Testis (tissue), 3 donors: ENCODE results near the gene XXYLT1. TPM values are rescaled to one million over a fixed set of nuclear protein-coding genes. Genes with fewer than 3 reads are reported as not detected.
A peak's percentile ranks its signal among the peaks of the same experiment; 100 is the strongest.

Experiments used
- DNase-seq: peaks from one replicate; pipeline ENCODE4 v3.0.0-alpha.2; 2019
- H3K27ac ChIP-seq, 2 donors: fragments of 200-600 bp; sonication (generic); one replicate each; pipeline ENCODE4 v1.5.1; 2019
- H3K27me3 ChIP-seq: fragments of 200-600 bp; sonication (generic); one replicate; pipeline ENCODE4 v1.5.1; 2019
- H3K36me3 ChIP-seq: fragments of 200-600 bp; sonication (generic); one replicate; pipeline ENCODE4 v1.5.1; 2017; ENCODE audit warnings: low read depth; ENCODE audit errors: missing control alignments
- H3K4me1 ChIP-seq: fragments of 200-600 bp; sonication (generic); one replicate; pipeline ENCODE4 v1.5.1; 2019
- H3K4me3 ChIP-seq, 2 donors: fragments of 200-600 bp; sonication (generic); one replicate each; pipeline ENCODE4 v1.5.1; 2017 to 2019
- H3K9me3 ChIP-seq: fragments of 200-600 bp; sonication (generic); one replicate; pipeline ENCODE4 v1.5.1; 2017
- CTCF ChIP-seq, 3 experiments: fragments of 450-650 bp in 2 of 3; fragments of 200-600 bp in 1 of 3; sonication (generic) in 1 of 3; IDR thresholded peaks; one replicate each; pipeline ENCODE4 v1.5.1; 2016 to 2019; ENCODE audit warnings: antibody characterized with exemption in 3 of 3, mild to moderate bottlenecking in 2 of 3, moderate library complexity in 1 of 3
- POLR2A ChIP-seq: fragments of 450-650 bp; IDR thresholded peaks from one replicate; pipeline ENCODE4 v1.6.1; 2017; ENCODE audit warnings: antibody characterized with exemption, mild to moderate bottlenecking, moderate library complexity
- WGBS, 2 donors: methylation state at CpG; one replicate each; pipeline ENCODE4 v1.1.5; 2018; 5-methylcytosine and 5-hydroxymethylcytosine counted together
- intact Hi-C: fragments of 100-400 bp; cut with DNase I; formaldehyde crosslinking; loops from one replicate; pipeline ENCODE4 v1.15.1; 2023; ENCODE audit warnings: low total_unique reads
- polyA plus RNA-seq: library from polyadenylated mRNA; stranded (reverse); fragments of 350-450 nt; fragmentation: Illumina TruSeq; extraction: RNeasy Lipid Tissue Mini Kit (QIAGEN cat#74804); gene quantifications from one replicate; pipeline ENCODE4 v1.2.3, GENCODE V29; 2014; ENCODE audit warnings: low read depth, low replicate concordance; ENCODE audit not compliant: insufficient read depth
- total RNA-seq, 2 donors: library from RNA; depleted of rRNA; stranded (reverse); fragments of >200 nt; gene quantifications; one replicate each; pipeline ENCODE4 v1.2.3, GENCODE V29; 2016

XXYLT1 gene
- total and polyA plus RNA-seq, 3 donors from 2014 or later = 7.2 to 12.5 (median 11.1) TPM

- TF ChIP-seq CTCF (IDR thresholded peaks at IDR 0.05) (no peak), POLR2A (no peak)
- 80 to 85% methylated on average over 17 of the region's 17 CpGs for WGBS, 2 donors
- Histone ChIP-seq H3K36me3 (no peaks in the 10 kb centered on the region), H3K27me3 (no peaks in the 10 kb centered on the region), H3K9me3 (no peaks in the 10 kb centered on the region), H3K4me1 (peaks cover 9% of the 10 kb centered on the region), H3K4me3 (no peak overlapping the region), H3K27ac (no peak overlapping the region)
- intact Hi-C loops = no loop called here
- no peak for DNase-seq
Observed at GRCh38 chr3:195147649-195148080, 123.3 kb downstream of the XXYLT1 start.

GRCh38 chr3:195146131-195146530 is 124.8 kb downstream of the XXYLT1 start:
- H3K4me1 ChIP-seq = peaks cover 9% of the 10 kb centered on the region
- no peaks in the 10 kb centered on the region for H3K9me3 ChIP-seq
- DNase-seq = no peak
- no peak overlapping the region for H3K27ac ChIP-seq
- WGBS, 2 donors = 79 to 93% methylated on average over 8 of the region's 8 CpGs
- no peaks in the 10 kb centered on the region for H3K27me3 ChIP-seq
- intact Hi-C loops = no loop called here
- TF ChIP-seq POLR2A = no peak
- TF ChIP-seq CTCF (IDR thresholded peaks at IDR 0.05) = no peak
- no peaks in the 10 kb centered on the region for H3K36me3 ChIP-seq
- H3K4me3 ChIP-seq = no peak overlapping the region

GRCh38 chr3:195145579-195145978 is 125.4 kb downstream of the XXYLT1 start:
- Histone ChIP-seq H3K4me3 (no peak overlapping the region), H3K9me3 (no peaks in the 10 kb centered on the region), H3K4me1 (peaks cover 9% of the 10 kb centered on the region), H3K36me3 (no peaks in the 10 kb centered on the region), H3K27ac (no peak overlapping the region), H3K27me3 (no peaks in the 10 kb centered on the region)
- TF ChIP-seq CTCF (IDR thresholded peaks at IDR 0.05) (no peak), POLR2A (no peak)
- 80 to 96% methylated on average over 1 to 12 of the region's 12 CpGs for WGBS, 2 donors
- no peak for DNase-seq
- intact Hi-C loops = no loop called here

GRCh38 chr3:195143221-195143620 is 127.7 kb downstream of the XXYLT1 start:
- Histone ChIP-seq H3K36me3 (no peaks in the 10 kb centered on the region), H3K27ac (peak overlapping the region in 1 of 2 donors; percentile 24), H3K4me3 (no peak overlapping the region), H3K27me3 (no peaks in the 10 kb centered on the region), H3K4me1 (peaks cover 4% of the 10 kb centered on the region), H3K9me3 (no peaks in the 10 kb centered on the region)
- TF ChIP-seq POLR2A (no peak), CTCF (IDR thresholded peaks at IDR 0.05) (no peak)
- no peak for DNase-seq
- intact Hi-C loops = no loop called here
- 60 to 83% methylated on average over 5 of the region's 5 CpGs for WGBS, 2 donors

GRCh38 chr3:195142519-195142918 is 128.4 kb downstream of the XXYLT1 start:
- H3K36me3 ChIP-seq = no peaks in the 10 kb centered on the region
- H3K4me3 ChIP-seq = no peak overlapping the region
- no peaks in the 10 kb centered on the region for H3K9me3 ChIP-seq
- H3K4me1 ChIP-seq = peaks cover 4% of the 10 kb centered on the region
- H3K27ac ChIP-seq = no peak overlapping the region
- TF ChIP-seq CTCF (IDR thresholded peaks at IDR 0.05) (no peak), POLR2A (no peak)
- no peak for DNase-seq
- H3K27me3 ChIP-seq = no peaks in the 10 kb centered on the region
- intact Hi-C loops = no loop called here
- 96 to 97% methylated on average over 10 of the region's 10 CpGs for WGBS, 2 donors
